NCI-H1092 treated with DMSO at 0.1 percent for 48 hours (cell line): Measurements from ENCODE around the gene THRSP.
"Not testable (repeated sequence)": the region's sequence is repeated elsewhere in the genome, so short reads cannot be mapped to it uniquely, and the experiment has no call there.

Experiments used
- DNase-seq: peaks from one replicate; lab custom pipeline; 2025; lab: John Stamatoyannopoulos, UW

Gene THRSP

DNA sequence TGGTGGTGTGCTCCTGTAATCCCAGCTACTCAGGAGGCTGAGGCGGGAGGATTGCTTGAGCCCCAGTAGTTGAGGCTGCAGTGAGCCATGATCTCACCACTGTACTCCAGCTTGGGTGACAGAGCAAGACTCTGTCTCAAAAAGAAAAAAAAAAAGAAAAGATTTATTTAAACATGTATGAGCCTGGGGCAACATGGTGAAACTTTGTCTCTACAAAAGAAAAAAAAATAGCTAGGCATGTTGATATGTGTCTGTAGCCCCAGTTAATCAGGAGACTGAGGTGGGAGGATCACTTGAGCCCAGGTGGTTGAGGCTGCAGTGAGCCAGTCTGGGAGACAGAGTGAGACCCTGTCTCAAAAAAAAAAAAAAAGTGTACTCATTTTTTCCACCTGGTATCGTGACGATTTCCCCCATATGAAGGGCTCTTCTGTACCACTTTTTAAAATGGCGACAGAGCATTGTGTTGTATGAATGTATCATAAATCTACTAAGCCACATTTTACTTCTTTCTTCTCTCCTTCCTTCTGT, 24.2 kb upstream of the THRSP start:
- peak; percentile 72 for DNase-seq

DNA sequence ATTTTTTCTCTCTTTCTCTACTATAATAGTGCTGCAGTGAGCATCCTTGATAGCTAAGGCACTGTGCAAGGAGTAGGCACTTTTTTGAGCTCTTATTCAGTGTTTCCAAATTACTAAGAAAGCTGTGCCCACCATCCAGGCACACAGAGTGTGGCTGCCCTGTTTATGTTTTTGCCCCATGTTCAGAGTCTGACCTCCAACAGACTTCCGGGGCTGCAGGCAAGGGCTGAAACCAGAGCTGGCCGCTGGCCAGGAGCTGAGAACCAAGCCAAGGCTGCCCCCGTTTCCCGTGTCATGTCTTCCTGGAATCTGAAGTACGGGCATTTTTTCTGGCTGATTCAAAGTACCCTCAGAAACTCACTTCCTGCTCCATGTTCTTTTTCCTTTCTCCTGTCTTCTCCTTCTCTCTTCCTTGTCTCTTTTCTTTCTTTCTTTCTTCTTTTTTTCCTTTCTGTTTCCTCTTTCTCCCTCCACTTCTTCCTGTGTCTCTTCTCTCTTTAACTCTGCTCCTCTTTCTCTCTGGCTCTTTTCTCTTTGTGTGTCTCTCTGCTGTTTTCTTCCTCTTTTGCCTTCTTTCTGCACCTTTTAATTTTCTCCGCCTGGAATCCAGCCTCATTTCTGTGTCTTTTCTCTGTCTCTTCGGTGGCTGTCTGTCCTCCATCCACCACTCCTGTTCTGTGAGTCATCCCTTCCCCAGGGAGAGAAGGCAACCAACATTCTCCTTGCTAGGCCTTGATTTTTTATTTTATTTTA, 23.6 kb upstream of the THRSP start:
- peak; percentile 90 for DNase-seq

DNA sequence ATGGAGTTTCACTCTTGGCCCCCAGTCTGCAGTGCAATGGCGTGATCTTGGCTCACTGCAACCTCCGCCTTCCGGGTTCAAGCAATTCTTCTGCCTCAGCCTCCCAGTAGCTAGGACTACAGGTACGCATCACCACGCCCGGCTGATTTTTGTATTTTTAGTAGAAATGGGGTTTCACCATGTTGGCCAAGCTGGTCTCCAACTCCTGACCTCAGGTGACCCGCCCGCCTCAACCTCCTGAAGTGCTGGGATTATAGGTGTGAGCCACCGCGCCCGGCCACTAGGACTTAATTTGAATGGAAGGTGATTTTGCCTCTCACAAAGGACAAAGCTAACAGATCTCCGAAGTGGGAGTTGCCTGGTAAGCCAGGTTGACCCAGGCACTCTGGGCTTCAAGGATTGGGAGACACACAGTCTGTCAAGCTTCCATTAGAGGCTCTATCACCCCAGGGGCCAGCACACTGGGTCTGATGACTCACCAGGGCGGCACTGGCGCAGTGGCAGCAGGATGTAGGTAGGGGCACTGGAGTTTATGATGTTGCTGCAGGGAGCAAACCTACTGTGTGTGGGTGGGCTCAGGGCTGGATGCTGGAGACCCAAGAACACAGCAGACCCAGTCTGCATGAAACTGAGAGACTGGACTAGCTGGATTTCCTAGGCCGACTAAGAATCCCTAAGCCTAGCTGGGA, 22.8 kb upstream of the THRSP start:
- DNase-seq, result no peak

DNA sequence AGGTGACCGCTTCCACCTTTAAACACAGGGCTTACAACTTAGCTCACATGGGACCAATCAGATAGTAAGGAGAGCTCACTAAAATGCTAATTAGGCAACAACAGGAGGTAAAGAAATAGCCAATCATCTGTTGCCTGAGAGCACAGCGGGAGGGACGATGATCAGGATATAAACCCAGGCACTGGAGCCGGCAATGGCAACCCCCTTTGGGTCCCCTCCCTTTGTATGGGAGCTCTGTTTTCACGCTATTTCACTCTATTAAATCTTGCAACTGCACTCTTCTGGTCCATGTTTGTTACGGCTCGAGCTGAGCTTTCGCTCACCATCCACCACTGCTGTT, 22.3 kb upstream of the THRSP start:
- DNase-seq, result not testable (repeated sequence)

DNA sequence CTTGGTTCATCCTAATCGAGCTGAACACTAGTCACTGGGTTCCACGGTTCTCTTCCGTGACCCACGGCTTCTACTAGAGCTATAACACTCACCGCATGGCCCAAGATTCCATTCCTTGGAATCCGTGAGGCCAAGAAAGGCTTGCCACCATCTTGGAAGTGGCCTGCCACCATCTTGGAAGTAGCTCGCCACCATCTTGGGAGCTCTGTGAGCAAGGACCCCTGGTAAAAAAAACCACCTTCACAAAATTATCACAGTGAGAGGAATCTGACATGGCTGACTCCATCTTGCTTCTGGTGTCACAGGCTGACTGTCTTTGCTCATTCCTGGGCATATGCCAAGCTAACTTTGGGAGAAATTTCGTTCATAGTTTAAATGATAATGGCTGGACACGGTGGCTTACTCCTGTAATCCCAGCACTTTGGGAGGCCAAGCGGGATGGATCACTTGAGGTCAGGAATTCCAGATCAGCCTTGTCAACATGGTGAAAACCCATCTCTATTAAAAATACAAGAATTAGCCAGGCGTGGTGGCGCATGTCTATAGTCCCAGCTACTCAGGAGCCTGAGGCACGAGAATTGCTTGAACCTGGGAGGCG, 21.7 kb upstream of the THRSP start:
- DNase-seq, result no peak

DNA sequence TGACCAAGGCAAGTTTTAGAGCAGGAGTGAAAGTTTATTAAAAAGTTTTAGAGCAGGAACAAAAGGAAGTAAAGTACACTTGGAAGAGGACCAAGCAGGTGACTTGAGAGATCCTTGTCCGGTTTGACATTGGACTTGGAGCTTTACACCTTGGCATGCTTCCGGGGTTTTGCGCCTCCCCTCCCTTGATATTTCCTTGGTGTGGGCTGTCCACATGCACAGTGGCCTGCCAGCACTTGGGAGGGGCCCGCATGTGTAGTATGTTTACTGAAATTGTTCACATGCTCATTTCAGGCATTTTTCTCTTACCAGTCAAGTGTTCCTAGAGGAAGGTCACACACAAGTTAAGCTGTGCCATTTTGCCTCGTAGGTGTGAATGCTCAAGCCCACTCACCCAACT, 19.0 kb upstream of the THRSP start:
- DNase-seq, result no peak

DNA sequence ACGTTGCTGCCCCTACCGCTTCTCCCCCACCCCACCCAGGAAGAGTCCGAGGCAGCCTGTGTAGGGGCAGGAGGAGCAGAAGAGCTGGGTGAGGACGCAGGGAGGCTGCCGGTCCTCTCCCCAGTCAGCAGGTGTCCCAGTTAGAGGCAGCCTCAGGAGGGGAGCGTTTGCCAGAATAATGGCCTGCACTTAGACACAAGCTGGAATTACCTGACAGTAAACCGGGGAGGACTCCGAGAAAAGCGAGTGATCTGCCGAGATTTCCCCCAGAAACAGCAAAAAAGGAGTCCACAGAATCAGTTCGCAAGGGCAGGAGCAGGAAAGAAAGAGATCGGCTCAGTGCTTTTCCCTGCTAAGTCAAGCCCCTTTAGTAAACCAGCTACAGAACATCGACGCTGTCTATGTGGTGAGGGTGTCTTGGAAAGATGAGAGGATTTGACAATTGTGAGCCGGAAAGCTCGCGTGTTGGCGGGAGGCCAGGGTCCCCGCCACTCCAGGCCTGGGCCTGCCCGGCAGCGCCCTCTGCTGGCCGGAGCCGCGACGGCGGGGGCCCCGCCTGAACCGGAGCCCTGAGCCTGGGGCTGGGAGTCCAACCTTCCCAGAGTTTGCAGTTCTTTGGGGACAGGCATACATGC, 17.7 kb upstream of the THRSP start:
- DNase-seq, result peak; percentile 95

DNA sequence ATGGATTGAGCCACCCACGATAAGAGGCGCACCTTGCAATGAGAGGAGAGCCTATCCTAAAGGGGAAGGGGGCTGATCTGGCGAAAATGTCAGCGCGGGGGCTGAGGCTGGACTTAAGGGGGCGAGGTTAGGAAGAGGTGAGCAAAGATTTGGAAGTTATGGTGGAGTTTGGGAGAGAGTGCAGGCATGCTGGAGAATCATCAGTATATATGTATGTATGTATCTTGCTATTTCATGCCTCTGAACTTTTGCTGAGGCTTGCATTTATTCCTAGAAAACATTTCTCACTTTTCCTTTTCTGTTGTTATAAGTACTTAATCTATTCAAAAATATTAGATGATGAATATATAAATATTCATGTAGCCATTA, 17.2 kb upstream of the THRSP start:
- no peak for DNase-seq

DNA sequence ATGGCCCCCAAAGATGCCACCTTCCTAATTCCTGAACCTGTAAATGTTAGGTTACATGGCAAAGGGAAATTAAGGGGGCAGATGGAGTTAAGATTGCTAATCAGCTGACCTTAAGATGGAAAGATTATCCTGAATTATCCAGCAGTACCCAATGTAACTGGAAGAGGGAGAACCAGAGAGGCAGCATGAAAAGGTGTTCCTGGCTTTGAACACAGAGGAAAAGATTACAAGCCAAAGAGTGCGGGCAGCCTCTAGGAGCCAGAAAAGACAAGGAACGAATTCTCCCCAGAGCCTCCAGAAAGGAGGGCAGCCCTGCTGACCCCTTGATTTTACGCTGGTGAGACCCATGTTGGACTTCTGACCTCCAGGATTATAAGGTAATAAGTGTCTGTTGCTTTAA, 15.1 kb upstream of the THRSP start:
- DNase-seq, result no peak

DNA sequence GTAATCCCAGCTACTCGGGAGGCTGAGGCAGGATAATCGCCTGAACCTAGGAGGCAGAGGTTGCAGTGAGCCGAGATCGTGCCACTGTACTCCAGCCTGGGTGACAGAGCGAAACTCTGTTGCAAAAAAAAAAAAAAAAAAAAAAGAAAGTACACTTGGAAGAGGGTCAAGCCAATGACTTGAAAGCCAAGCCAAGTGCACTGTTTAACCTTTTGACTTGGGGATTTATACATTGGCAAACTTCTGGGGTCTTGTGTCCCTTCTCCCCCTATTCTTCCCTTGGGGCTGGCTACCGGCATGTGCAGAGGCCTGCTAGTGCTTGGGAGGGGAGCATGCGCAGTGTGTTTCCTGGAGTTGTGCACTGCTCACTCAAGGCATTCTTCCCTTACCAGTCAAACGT, 14.3 kb upstream of the THRSP start:
- DNase-seq, result no peak

DNA sequence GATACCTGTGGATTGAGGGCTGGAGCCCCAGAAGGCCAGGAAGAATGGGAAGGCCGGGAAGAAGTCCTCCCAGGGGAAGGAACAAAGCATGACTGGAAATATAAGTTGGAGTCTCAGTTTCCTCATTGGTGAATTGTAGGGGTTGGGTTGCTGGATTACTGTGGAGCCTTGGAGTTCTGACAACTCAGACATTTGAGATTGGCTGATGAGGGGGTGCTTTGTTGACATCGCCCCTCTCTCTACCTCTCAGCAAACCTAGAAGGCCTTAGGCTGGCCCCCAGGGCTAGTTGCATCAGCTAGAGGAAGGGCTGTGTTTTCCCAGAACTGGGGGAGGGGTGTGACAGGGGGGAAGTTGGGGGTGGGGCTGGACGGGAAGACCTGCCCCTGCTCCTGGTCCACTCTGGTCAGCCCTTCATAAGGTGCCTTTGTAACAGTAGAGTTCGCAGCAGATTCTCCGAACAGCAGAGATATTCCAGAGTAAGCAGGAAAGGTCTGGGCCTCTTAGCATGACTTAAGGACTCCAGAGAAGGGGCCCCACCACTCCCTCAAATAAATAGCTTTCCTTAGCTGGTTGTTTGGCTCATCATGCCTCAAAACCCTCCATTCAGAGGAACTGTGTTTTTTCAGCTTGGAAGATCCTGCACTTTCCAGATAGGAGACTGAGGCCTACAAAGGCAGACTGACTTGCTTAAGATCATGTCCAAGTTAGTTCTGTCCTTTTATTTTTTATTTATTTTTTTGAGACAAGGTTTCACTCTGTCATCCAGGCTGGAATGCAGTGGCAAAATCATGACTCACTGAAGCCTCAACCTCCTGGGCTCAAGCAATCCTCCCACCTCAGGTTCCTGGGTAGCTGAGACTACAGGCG, 12.5 kb upstream of the THRSP start:
- DNase-seq, result no peak

DNA sequence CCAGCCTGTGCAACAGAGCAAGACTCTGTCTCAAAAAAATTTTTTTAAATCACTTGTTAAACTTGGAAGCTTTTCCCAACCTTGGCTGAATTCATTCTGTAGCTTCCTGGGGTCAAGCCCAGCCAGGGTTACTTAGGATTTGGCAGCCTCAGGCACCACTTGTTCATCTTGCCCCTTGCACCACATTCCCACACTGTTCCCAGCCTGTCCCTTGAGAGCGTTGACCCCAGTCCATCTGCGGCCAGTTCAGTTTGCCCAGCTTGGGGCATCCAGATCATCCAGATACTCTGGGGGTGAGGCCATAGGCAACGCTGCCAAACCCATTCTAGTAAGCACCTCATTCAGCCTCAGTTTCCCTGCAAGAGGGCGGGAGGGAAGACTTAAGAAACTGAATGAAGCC, 8.7 kb upstream of the THRSP start:
- no peak for DNase-seq

DNA sequence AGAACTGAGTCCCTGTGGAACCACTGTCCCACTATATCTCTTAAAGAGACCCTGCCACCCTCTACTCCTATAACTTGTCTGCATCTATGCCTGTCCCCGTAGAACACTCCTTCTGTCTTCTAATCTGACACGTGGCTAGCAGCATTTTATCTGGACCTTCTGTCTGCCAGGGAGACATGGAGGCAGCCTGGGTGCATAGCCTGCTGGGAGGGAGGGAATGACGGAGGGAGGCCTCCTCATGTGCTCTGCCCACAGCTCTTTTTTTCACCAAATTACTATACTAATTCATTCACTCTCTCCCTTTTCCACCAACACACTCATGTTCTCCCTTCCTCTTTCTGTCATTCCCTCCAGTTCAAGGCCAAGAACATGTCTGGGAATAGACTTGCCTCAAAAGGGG, 7.6 kb upstream of the THRSP start:
- DNase-seq, result no peak

DNA sequence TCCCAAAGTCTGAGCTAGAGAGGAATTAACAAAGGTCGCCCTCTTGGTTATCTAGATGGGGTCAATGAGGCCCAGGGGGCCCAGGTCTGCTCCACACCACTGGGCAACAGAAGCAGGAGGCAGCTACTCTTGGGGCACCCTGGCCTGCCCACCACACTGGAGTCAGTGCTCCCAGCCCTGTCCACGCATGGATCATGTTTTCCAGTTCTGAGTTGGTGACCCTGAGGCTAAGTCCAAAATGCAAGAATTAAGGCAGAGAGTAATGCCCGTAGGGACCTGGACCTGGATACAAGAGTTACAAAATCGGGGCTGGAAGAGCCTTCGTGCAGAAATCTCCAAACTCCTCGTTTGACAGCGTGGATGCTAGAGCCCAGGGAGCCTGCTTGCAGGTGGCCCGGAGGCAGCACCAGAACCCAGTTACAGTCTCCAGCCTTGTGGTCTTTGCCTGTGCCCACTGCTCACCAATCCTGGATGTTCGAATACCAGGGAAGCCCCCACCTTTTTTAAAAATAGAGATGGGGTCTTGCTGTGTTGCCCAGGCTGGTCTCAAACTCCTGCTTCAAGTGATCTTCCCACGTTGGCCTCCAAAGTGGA, 6.1 kb upstream of the THRSP start:
- DNase-seq, result no peak

DNA sequence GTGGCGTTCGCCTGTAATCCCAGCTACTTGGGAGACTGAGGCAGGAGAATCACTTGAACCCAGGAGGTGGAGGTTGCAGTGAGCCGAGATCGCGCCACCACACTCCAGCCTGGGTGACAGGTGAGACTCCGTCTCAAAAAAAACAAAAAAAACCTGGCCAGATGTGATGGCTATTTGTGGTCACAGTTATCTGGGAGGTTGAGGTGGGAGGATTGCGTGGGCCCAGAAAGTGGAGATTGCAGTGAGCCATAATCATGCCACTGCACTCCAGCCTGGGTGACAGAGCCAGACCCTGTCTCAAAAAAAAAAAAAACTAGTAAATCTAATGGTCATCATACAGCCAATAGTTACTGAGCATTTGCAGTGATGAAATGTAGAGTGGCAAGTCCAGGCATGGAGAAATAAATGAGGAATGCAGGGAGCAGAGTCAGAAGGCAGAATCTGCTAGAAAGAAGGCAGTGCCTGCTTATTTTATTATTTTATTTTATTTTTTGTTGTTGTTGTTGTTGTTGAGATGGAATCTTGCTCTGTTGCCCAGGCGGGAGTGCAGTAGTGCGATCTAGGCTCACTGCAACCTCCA, 3.8 kb upstream of the THRSP start:
- DNase-seq, result not testable (repeated sequence)

DNA sequence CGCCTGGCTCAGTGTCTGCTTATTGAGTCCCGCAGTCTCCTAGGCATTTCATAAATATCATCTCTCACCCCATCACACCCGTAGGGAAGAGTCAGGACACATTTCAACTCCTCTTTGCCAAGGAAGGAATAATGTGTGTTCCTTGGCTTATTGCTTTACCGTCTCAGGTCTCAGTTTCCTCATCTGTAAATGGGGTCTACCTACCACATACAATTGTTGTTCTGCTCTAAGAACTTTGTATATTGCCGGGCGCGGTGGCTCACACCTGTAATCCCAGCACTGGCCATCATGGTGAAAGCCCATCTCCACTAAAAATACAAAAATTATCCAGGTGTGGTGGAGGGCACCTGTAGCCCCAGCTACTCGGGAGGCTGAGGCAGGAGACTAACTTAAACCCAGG, 3.1 kb upstream of the THRSP start:
- DNase-seq, result no peak

DNA sequence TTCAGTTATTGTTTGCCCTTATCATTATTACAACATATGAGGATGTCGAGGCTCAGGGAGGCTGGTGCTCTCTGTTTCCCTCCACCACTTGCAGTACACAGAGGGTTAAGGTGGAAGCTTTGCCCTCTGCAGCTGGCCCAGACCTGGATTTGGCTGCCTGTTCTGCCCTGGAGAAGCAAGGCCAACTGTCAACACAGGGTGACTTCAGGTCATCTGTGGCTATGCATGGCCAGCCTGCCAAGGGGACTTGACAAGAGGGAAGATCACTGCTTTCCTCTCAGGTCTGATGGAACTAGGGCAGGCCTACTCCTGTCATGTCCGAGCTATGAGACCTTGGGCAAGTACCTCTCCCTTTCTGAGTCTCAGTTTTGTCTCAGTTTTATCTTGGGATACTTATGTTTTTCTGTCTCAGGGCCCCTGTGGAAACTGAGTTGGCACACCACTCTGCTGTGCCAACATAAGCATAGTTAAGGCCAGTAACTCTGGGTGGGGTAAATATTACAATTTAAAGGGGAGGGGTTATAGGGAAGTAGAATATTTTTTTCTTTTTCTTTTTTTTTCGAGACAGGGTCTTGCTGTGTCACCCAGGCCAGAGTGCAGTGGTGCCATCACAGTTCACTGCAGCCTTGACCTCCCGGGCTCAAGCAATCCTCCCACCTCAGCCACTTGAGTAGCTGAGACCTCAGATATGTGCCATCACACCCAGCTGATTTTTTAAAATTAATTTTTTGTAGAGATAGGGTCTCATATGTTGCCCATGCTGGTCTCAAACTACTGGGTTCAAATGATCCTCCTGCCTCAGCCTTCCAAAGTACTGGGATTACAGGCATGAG, 2.4 kb upstream of the THRSP start:
- DNase-seq, result no peak

DNA sequence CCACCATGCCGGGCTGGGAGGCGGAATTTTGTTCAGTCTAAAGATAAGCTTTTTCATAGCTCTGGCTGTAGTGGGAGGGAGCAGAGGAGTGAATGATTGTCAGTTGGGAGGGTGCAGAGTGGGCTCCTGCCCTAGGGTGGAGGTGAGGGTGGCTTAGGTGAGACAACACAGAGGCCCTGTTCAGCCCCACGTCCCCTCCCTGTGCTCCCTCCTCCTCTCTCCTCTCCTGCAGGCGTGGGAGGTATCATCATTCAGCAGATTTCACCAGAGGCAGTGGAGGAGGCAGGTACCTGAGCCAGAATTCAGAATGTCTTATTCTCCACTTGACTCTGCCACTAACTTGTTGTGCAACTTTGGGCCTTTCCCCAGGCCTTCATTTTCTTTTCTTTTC, 1.7 kb upstream of the THRSP start:
- DNase-seq, result no peak

DNA sequence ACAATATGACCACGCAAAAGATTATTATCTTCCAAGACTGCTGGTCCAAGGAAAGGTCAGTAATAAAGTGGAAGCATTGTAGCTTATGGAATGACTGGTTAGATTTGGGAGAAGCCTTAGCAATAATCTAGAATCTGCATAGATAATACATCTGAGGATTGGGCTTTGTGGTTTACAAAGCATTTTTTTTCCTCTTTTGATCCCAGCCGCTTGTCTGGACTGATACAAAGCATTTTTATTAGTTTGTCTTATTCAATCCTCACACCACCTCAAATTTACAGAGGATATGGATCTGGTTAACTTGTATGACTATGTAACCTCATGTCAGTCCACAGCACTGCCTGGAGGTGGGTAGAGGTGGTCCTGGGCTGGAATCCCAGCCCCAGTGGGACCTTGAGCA, 990 bp upstream of the THRSP start:
- DNase-seq, result no peak

DNA sequence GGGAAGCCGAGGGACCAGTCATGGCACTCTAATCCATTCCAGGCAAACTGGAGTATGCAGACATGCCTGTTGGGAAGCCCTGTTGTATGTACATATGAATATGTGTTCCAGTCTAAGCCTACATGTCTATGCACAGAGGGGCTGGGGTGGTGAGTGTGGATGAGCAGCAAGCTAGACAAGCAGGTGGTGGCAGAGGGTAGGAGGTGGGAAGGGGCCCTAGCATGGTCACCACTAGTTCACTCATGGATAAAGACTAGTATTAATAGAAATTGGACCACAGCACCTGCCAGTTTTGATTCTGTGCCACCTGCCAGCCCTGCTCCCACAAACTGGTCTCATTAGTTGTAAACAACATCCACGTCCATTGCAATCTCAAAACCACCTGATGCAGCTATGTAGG, 1.5 kb downstream of the THRSP start:
- no peak for DNase-seq
